KOPT-K1 (cell line): Measurements from ENCODE around the gene EN2.

Experiments
- H3K27ac ChIP-seq: fragments of 200-600 bp; sonication (generic); 2 replicates; pipeline ENCODE4 v1.5.1; 2016; ENCODE audit warnings: antibody characterized with exemption, mild to moderate bottlenecking, low read depth, low read length; ENCODE audit not compliant: poor library complexity, severe bottlenecking
- H3K36me3 ChIP-seq: fragments of 200-600 bp; sonication (generic); 2 replicates; pipeline ENCODE4 v1.5.1; 2017; ENCODE audit warnings: antibody characterized with exemption, mild to moderate bottlenecking, low read length, moderate library complexity; ENCODE audit not compliant: insufficient read depth
- H3K9me3 ChIP-seq: fragments of 200-600 bp; sonication (generic); 2 replicates; pipeline ENCODE4 v1.5.1; 2017; ENCODE audit warnings: antibody characterized with exemption, low read length, mild to moderate bottlenecking; ENCODE audit not compliant: insufficient read depth, poor library complexity, severe bottlenecking

EN2 gene

DNA sequence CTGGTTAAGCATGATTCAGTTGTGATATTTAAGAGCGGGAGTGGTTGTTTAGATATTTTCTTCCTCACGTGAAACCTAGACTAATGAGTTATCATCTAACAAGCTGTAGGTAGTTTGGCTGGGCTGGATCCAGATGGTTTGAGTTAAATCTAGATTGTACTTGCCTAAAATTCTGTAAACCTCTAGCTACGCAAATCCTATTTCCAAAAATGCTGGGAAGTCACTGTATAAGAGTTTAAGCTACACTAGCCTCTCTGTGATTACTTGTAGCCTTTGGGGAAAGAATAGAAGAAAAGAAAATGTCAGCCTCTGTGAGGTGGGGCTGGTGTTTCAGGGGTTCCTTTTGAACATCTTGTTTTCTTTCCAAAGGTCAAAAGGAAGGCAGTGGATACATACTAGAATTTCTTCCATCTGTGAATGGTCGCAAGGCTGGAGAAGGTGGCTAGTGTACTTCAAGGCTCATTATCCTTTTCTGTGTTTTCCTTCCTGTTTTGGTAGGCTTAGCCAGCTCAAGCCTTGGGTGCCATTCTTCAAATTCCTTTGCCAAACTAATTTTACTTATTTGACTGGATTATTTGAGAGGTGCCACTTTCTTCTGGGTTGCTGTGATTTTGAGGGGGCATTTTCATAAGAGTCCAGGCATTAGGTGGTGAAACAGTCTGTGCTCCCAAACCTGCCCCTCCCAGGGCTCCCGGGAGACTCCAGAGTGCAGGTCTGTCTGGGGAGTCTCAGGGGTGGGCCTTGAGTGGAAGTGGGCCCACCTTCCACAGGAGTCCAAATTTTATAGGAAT is 5.2 kb upstream of the EN2 start:
- H3K27ac ChIP-seq = no peak overlapping the region
- H3K9me3 ChIP-seq = peaks cover 74% of the 10 kb centered on the region
- H3K36me3 ChIP-seq = no peaks in the 10 kb centered on the region

DNA sequence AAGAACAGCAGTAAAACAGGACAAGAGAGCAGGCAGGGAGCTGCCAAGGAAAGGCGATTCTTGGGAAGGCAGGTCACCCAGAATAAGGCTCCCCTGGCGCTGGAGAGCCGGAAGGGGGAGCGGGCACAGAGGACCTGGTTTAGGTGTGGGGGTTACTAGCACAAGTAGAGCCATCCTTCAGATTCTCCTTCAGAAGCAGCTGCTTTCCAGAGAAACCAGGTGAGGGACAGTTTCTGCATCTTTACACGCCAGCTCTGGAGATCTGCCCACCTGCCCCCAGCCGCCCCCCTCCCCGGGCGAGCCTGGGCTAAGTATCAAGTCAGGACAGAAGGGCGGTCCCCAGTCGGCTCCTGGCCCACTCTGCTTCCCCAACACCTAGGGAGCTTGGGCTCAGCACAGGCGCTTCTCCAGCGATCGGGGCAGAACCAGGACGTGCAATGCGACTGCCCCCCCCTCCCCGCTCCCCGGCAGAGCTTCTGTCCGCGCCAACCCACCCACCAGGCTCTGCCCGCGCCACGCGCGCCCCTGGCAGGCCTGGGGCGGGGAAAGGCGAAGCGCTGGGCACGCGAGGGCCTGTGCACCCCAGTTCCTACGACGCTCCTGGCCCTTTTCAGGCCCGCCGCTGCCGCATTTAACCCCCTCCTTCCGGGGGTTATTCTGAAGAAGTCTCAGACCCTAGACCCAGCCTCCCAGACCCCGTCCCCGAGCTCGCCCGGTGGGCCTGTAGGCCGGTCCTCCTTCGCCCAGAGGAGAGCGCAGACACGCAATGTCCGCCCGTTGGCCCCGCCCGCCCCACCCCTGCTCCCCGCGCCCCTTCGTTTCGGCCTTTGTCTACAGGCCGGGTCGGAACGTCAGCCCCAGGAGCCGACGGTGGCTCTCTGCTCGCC is 4.4 kb upstream of the EN2 start:
- H3K36me3 ChIP-seq = no peaks in the 10 kb centered on the region
- no peak overlapping the region for H3K27ac ChIP-seq
- H3K9me3 ChIP-seq = peaks cover 81% of the 10 kb centered on the region

DNA sequence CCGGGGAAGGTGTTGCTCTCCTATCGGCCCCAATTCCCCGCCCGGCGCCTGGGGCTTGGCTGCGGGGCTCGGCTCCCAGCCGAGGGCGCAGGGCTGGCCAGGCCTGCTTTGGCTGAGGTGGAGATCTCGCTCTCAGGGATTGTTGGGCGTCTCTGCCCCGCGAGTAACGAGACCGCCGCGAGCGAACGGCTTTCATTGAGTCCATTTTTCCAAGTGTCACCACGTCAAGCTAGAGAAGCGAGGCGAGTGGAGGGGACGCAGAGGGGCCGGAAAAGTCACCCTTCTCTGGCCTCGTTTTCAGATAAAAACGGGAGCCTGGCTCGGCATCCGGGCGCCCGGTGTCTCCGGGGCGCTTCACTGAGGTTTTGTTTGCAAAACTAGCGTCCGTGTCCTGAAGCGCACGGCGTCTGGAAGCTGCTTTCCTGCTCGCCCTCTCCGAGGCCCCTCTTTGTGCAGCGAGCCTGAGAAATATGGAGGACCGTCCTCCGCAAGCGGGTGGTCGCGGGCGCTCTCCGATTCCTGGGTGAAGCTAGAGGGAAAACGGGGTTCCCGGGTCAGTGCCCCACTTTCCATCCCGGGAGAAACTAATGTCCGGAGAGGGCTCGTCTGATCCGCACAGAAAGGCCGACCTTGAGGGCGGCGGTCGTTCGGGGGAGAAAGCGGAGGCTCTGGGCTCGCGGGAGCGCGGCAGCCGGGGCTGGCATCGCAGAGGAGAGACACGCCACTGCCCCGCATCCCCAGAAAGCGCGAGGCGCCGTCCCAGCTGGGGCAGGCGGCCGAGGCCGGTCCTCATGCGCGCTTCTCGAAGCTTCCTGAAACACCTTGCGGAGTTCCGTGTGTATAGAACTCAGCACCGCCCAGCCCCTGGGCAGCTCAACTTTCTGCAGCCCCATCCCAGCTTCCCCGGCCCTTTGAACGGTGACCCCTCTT is 3.5 kb upstream of the EN2 start:
- H3K36me3 ChIP-seq = no peaks in the 10 kb centered on the region
- H3K9me3 ChIP-seq = peaks cover 87% of the 10 kb centered on the region
- no peak overlapping the region for H3K27ac ChIP-seq

DNA sequence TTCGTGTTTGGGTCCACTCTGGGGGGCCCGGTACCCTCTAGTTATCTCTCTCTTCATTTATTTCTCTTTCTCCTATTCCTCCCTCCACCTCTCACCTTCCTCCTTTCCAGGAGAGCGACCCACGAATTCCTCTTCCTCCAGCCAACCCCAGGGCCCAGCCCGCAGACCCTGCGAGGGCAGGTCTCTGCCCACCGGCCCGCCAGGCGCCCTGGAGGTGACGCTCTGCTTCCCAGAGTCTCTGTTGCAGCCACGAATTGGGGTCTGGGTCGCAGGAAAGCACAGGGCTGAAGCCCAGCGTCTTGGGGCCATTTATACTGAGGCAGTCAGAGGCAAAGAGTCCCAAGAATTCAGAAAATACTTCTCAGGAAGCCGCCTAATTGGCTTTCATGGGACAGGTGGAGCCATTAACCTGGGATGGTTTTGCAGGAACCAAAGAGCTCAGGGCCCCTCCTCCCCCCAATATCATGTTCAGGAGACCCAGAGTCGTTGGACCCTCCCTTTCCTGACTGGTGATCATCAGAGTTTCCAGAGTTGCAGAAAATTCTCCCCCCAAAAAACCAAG is 2.7 kb upstream of the EN2 start:
- Histone ChIP-seq H3K27ac (no peak overlapping the region), H3K9me3 (peaks cover 87% of the 10 kb centered on the region), H3K36me3 (no peaks in the 10 kb centered on the region)

DNA sequence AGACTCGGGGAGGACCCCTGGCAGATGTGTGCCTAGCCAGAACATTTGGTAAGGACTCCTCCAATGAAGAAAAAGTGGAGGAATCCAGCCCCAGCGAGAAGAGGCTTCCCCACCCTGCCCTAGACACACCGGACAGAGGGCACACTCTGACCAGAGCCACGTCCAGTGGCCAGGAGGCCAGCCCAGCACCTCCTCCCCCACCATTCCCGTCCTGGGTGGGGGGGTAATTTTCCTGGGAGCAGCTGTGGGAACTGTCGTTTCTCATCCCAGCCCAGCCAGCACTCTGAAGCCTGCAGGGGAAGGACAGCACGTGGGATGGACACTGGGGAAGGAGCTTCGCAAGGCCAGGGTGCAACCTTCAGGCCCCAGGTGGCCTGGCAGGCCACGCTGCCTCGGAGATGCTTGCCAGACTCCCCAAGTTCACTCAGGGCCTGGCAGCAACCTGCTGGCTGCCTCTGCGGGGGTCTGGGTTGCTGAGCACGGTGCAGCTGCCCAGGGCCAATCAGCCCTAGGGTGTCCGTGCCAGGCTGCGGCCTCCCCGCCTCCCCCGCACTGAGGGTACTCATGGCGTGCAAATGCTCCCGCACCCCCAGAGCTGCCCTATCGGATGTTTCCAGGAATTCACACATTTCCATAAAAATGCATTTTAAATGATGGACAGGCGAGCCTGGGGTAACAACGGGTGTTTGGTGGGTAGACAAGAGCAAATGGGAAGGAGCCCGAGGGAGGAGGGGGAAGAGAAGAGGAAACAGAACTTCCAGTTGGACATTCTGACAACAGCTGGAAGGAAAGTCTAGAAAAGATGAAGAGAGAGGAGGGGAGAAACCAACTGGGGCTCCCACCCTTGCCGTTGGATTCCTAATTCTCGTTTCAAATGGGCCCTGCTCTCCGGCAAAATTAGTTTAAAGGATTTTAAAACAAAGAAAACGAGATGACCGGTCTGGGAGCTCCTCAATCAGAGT is 1.9 kb upstream of the EN2 start:
- H3K36me3 ChIP-seq = no peaks in the 10 kb centered on the region

DNA sequence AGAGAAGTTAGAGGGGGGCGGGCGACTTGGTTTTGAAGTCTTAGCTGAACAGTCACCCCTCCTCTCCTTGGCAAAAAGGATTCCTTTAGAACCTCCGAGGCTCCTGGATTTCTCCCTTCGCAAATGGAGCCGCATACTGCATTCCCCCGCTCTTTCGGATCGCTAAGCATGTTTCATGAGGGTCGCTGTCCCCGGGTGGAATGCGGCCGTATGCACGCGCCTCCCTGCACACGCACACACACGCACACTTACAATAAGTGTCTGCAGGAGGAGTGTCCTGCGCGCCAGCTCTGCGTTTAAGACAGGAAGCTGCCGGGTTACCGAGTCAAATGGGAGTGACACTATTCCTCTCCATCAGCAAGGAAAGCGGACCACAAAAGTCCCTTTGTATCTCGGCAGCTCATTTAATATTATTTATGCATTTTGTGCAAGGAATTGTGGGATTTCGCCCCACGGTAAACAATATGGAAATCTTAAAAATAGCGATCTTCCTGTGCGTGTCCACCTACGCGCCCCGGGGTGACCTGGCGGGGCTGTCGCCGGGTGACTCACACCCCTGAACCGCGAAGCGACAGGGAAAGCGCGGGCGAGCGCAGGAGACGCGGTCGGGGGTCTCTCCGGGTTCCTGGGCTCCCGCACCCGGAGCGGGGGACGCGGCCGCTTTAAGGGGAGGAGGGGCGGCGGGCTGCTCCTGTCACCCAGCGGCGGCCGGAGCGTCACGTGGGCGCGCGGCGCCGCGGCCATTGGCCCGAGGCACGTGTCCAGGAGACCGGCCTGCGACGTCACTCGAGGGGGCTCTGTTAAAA is 988 bp upstream of the EN2 start:
- no peaks in the 10 kb centered on the region for H3K36me3 ChIP-seq
- no peak overlapping the region for H3K27ac ChIP-seq

More for the DNA sequence above, 1.9 kb upstream of the EN2 start:
- H3K9me3 ChIP-seq = peaks cover 81% of the 10 kb centered on the region
- no peak overlapping the region for H3K27ac ChIP-seq

DNA sequence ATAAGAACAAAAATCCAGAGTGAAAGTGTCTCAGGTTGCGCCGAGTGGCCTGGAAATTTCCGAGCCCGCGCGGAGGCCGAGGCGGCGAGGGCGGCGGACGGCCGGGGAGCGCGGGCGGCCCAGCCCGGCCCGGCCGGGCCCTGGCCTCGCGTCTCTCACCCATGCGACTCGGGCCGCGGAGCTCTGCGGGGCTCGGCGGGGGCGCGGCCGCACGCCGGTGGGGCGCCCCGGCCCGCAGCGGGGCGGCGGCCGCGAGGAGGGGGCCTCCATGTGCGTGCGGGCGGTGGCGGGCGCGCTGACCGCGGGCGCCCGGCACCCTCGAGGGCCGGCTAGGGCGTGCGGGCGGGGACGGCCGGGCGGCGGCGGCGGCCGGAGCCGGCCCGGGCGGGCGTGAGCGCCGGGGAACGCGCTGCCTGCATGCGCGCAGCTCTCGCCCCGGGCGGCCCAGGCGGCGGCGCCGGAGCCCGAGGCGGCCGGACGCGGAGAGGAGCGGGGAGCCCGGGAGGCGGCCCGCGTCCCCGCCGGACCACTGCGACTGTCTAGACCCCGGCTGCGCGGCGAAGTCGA is 302 bp upstream of the EN2 start:
- H3K9me3 ChIP-seq = peaks cover 69% of the 10 kb centered on the region
- no peak overlapping the region for H3K27ac ChIP-seq
- no peaks in the 10 kb centered on the region for H3K36me3 ChIP-seq

More for the DNA sequence above, 988 bp upstream of the EN2 start:
- H3K9me3 ChIP-seq = peaks cover 73% of the 10 kb centered on the region

DNA sequence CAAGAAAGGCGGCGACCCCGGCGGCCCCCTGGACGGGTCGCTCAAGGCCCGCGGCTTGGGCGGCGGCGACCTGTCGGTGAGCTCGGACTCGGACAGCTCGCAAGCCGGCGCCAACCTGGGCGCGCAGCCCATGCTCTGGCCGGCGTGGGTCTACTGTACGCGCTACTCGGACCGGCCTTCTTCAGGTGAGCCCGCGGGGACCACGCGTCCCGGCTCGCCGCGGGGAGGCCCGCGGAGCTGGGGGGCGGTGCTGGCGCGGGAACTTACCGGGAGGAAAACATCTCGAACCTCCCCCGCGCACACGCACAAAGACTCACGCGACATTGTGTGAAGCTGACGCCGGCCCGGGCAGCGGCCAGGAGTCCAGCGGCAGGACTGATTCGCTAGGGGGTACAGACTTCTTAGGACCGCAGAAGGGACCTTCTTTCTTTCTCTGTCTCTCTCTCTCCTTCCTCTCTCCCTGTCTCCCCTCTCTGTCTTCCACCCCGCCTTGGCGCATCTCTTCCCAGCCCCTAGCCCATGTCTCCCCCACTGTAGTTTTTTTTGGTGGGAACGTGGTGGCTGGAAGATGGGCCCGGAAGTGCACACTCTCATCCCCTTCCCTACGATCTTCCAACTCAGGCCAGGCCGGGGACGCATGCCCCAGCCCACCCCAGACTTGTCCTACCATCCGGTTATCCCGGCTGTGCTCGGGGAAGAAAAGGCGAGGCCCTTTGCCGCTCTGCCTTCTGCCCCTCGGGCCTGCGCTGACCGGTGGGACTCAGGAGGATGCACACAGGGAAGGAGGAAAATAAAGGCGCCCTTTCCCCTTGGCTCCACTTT is 1.2 kb downstream of the EN2 start:
- no peaks in the 10 kb centered on the region for H3K36me3 ChIP-seq
- peaks cover 56% of the 10 kb centered on the region for H3K9me3 ChIP-seq
- no peak overlapping the region for H3K27ac ChIP-seq

DNA sequence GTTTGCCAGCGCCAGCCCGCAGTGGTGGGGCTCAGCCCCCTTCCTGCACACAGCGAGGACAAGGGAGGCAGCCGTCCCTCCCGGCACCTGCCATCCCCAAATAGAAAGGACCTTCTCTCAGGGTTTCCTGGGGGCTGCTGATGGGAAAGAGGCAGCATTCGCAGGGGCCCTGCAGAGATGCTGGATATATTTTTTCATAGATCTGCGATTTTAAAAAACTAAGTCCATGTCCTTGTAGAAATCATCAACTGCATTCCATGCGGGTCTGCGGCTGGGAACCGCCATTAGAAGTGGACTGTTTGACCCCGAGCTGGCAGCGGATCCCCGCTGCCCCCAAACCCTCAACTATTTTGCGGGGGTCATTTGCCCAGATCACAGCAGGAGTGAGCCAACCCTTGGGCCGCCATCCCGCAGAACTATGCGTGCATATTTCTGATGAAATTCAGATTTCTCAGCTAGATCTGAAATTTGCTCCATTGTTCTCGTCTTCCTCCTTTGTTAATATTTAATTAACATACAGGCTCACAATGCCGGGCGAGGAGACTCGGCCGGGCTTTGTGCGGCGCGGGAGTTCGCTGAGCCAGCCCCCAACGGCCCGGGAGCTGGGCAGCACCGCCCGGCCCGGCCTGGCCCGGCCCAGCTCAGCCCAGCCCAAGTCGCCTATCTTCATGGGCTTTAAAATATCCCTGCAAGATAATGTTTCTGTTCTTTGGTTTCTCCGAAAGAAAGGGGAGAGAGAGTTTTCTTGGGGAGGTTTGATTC is 2.0 kb downstream of the EN2 start:
- no peaks in the 10 kb centered on the region for H3K36me3 ChIP-seq
- no peak overlapping the region for H3K27ac ChIP-seq
- H3K9me3 ChIP-seq = peaks cover 48% of the 10 kb centered on the region

DNA sequence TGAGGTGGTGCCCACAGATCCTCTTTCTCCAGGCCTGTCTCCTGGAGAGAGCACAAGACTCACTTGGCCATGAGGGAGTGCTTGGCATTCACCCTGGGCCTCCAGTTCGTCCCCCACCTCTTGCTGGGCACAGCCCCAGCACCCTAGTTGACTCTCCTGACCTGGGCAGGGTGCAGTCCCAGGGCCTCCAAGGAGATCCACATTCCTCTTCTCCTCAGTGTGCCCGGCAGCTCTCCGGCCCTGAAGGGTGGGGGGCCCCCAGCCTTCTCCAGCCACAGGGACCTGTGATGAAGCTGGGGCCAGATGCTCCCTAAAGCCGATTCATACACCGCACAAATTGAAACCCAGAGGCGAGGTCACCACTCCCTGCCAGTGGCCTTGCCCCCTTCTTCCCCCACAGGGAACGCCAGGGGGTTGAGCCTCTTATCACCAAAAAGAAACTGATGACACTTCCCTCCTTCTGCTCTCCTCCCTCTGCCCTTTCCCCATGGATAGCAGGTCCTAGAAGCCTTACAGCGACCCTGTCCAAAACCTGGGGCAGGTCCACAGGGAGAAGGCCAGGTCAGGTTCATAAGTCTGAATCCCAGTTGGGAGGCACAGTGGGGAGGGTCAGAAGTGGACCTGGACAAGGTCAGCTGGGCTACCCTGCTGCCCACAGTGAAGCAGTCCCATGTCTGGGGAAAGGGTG is 3.1 kb downstream of the EN2 start:
- Histone ChIP-seq H3K27ac (no peak overlapping the region), H3K36me3 (no peaks in the 10 kb centered on the region), H3K9me3 (peaks cover 36% of the 10 kb centered on the region)

DNA sequence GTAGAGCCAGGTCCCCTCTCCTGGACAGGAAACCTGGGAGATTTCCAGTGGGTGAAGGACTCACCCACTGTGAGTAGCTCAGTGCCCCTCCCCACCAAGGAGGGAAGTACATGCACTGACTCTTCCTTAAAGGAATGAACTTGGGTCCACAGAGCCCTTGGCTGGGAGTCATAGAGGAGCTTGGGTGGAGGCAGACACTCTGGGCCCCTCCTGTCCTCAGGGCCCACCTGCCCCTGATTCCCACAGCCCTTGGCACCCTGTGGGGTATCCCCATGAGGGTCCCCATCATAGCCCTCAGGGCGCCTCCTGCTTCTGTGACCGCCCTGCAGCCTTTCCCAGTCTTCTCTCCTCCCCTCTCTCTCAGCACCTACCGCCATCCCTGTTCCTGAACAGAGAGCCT is 3.7 kb downstream of the EN2 start:
- H3K9me3 ChIP-seq = peaks cover 30% of the 10 kb centered on the region
- no peak overlapping the region for H3K27ac ChIP-seq
- H3K36me3 ChIP-seq = no peaks in the 10 kb centered on the region
